ENCODE measurements around the gene RPS6KA4. TPM values are rescaled to one million over a fixed set of nuclear protein-coding genes. Genes with fewer than 3 reads are reported as not detected.
"Not testable (repeated sequence)": the region's sequence is repeated elsewhere in the genome, so short reads cannot be mapped to it uniquely, and the experiment has no call there.

RPS6KA4 gene
- total RNA-seq, 2 experiments from 2014 or later, result 24.6 to 26.0 TPM

DNA sequence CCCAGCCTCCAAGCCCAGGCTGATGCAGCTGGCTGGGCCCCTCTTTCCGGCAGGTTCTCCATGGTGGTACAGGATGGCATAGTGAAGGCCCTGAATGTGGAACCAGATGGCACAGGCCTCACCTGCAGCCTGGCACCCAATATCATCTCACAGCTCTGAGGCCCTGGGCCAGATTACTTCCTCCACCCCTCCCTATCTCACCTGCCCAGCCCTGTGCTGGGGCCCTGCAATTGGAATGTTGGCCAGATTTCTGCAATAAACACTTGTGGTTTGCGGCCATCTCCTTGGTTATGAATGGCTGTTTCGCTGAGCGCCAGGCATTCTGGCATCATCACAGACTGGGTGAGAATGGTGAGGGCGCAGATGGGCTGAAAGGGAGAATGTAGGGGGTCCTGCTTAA is 37.4 kb upstream of the RPS6KA4 start:
- ChIA-PET CTCF (no interaction called here), POLR2A (interaction anchor here (0.6 kb wide), 1 partner anchor 1183 kb away, joined by 3 read pairs; no protein-coding TSS in a partner anchor)
- TF ChIP-seq CTCF (IDR thresholded peaks at IDR 0.05), result no peak
- Mint-ChIP-seq H3K4me3 (no peak overlapping the region), H3K27me3 (no peaks in the 10 kb centered on the region), H3K9me3 (no peaks in the 10 kb centered on the region), H3K36me3 (ENCODE audit: low read depth) (peaks cover 32% of the 10 kb centered on the region), H3K27ac (no peak overlapping the region), H3K4me1 (ENCODE audit: low read depth) (peaks cover 16% of the 10 kb centered on the region)
- intact Hi-C loops (cut with micrococcal nuclease), result no loop called here
- DNase-seq, result no peak
- ATAC-seq, result no peak

DNA sequence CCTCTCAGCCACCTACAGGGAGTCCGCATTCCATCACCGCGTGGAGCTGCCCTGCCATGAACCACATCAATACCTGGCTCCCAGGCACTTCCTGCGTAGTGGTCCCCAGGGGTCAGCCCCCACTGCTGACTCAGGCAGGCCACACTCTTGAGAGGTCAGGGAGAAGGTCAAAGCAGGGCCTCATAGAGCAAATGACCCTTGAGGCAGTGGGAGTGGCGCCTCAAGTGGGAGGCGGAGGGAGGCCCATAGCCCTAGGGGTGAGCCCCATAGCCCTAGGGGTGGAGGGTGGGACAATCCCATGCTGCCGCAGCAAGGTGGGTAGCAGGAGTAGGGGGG is 36.1 kb upstream of the RPS6KA4 start:
- intact Hi-C loops (cut with micrococcal nuclease), result no loop called here
- ATAC-seq (no peak), DNase-seq (no peak)
- ChIA-PET POLR2A (interaction anchor here (1.0 kb wide), 1 partner anchor 116 kb away, joined by 4 read pairs; the partner anchor contains the start of gene FERMT3), CTCF (interaction anchor here (1.3 to 1.7 kb wide), 2 partner anchors 9 to 22 kb away, joined by 5 to 7 read pairs; no protein-coding TSS in a partner anchor)
- no peak for TF ChIP-seq CTCF (IDR thresholded peaks at IDR 0.05)
- H3K27ac Mint-ChIP-seq, result no peak overlapping the region
- no peaks in the 10 kb centered on the region for H3K9me3 Mint-ChIP-seq
- H3K4me1 Mint-ChIP-seq (ENCODE audit: low read depth), result peaks cover 13% of the 10 kb centered on the region
- H3K36me3 Mint-ChIP-seq (ENCODE audit: low read depth), result peaks cover 20% of the 10 kb centered on the region
- H3K4me3 Mint-ChIP-seq, result no peak overlapping the region
- H3K27me3 Mint-ChIP-seq, result no peaks in the 10 kb centered on the region

GRCh38 chr11:64323373-64323772 is 35.6 kb upstream of the RPS6KA4 start:
- H3K36me3 Mint-ChIP-seq (ENCODE audit: low read depth), result peaks cover 16% of the 10 kb centered on the region
- no peak for ATAC-seq
- no peak for DNase-seq
- no peak for TF ChIP-seq CTCF (IDR thresholded peaks at IDR 0.05)
- ChIA-PET CTCF (interaction anchor here (1.3 to 1.7 kb wide), 2 partner anchors 8 to 22 kb away, joined by 5 to 7 read pairs; no protein-coding TSS in a partner anchor), POLR2A (interaction anchor here (0.7 to 1.1 kb wide), 3 partner anchors 18 to 119 kb away, joined by 3 to 4 read pairs (median 3); partner anchors contain the start of gene FERMT3)
- no peak overlapping the region for H3K4me3 Mint-ChIP-seq
- peaks cover 13% of the 10 kb centered on the region for H3K4me1 Mint-ChIP-seq (ENCODE audit: low read depth)
- H3K27me3 Mint-ChIP-seq, result no peaks in the 10 kb centered on the region
- H3K27ac Mint-ChIP-seq, result no peak overlapping the region
- intact Hi-C loops (cut with micrococcal nuclease), result no loop called here
- no peaks in the 10 kb centered on the region for H3K9me3 Mint-ChIP-seq

DNA sequence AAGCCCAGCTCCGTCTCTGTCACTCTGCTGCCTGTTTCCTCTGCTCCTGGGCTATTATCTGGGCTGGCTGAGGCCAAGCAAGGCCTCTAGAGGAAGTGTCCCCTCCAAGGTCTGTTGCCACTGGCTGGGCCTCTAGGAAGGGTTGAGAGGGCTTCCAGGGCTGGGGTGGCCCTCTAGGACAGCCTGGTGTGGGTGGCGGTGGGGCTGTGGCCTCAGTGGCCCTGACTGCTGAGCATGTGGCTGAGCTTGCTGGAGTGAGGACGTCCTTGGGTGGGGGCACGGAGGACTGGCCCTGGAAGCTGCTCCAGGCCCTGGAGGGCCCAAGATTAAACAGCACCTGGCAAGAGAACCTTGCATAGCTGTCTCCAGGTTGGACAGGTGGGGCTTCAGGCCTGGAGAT is 35.0 kb upstream of the RPS6KA4 start:
- ATAC-seq; H3K27me3 Mint-ChIP-seq; DNase-seq; H3K9me3 Mint-ChIP-seq; H3K27ac Mint-ChIP-seq; H3K4me3 Mint-ChIP-seq; intact Hi-C loops (cut with micrococcal nuclease): not testable (repeated sequence)
- Mint-ChIP-seq H3K4me1 (ENCODE audit: low read depth) (peaks cover 10% of the 10 kb centered on the region), H3K36me3 (ENCODE audit: low read depth) (peaks cover 15% of the 10 kb centered on the region)
- POLR2A ChIA-PET, result interaction anchor here (0.7 to 1.1 kb wide), 3 partner anchors 17 to 119 kb away, joined by 3 to 4 read pairs (median 3); partner anchors contain the start of gene FERMT3
- CTCF ChIA-PET, result interaction anchor here (1.3 to 1.7 kb wide), 2 partner anchors 8 to 23 kb away, joined by 5 to 7 read pairs; no protein-coding TSS in a partner anchor

- ATAC-seq, result no peak
- H3K27ac Mint-ChIP-seq, result no peak overlapping the region
- CTCF ChIA-PET, result interaction anchor here (1.0 to 1.7 kb wide), 2 partner anchors 24 to 125 kb away, joined by 3 to 7 read pairs; no protein-coding TSS in a partner anchor
Measured at GRCh38 chr11:64324692-64325469, 34.1 kb upstream of the RPS6KA4 start.

More at GRCh38 chr11:64324692-64325469, 34.1 kb upstream of the RPS6KA4 start:
- TF ChIP-seq CTCF (IDR thresholded peaks at IDR 0.05), result no peak
- peaks cover 13% of the 10 kb centered on the region for H3K36me3 Mint-ChIP-seq (ENCODE audit: low read depth)
- DNase-seq, result no peak
- intact Hi-C loops (cut with micrococcal nuclease), result no loop called here
- no peaks in the 10 kb centered on the region for H3K27me3 Mint-ChIP-seq
- POLR2A ChIA-PET, result interaction anchor here (0.7 to 1.1 kb wide), 2 partner anchors 16 to 1471 kb away, joined by 3 read pairs; no protein-coding TSS in a partner anchor
- no peaks in the 10 kb centered on the region for H3K9me3 Mint-ChIP-seq
- peaks cover 6% of the 10 kb centered on the region for H3K4me1 Mint-ChIP-seq (ENCODE audit: low read depth)
- H3K4me3 Mint-ChIP-seq, result no peak overlapping the region

Measured in activated CD8-positive, alpha-beta T cell treated with anti-CD3 and anti-CD28 coated beads for 36 hours (primary cell).